GM23248 (cell line): Measurements from ENCODE around the gene AP2M1. TPM values are rescaled to one million over a fixed set of nuclear protein-coding genes. Genes with fewer than 3 reads are reported as not detected.

Experiments
- DNase-seq: peaks from one replicate; pipeline ENCODE4 v3.0.0-alpha.2; 2015
- H2AFZ ChIP-seq: fragments of 200-600 bp; sonication (generic); 2 replicates; pipeline ENCODE4 v1.6.1; 2016; ENCODE audit warnings: antibody characterized with exemption
- H3F3A ChIP-seq: fragments of 200-600 bp; sonication (generic); 2 replicates; pipeline ENCODE4 v1.6.1; 2016; ENCODE audit warnings: mild to moderate bottlenecking, antibody characterized with exemption, mixed run types; ENCODE audit not compliant: insufficient read depth
- H3K27ac ChIP-seq: fragments of 200-600 bp; sonication (generic); 2 replicates; pipeline ENCODE4 v1.5.1; 2016; ENCODE audit warnings: mild to moderate bottlenecking
- H3K27me3 ChIP-seq: fragments of 200-600 bp; sonication (generic); replicated peaks from 2 replicates; pipeline ENCODE4 v1.6.1; 2016; ENCODE audit warnings: mild to moderate bottlenecking; ENCODE audit not compliant: insufficient read depth
- H3K36me3 ChIP-seq: fragments of 200-600 bp; sonication (generic); 2 replicates; pipeline ENCODE4 v1.6.1; 2016; ENCODE audit warnings: low read depth, mild to moderate bottlenecking
- H3K4me1 ChIP-seq: fragments of 200-600 bp; sonication (generic); 2 replicates; pipeline ENCODE4 v1.6.1; 2016; ENCODE audit warnings: mild to moderate bottlenecking; ENCODE audit not compliant: insufficient read depth
- H3K4me2 ChIP-seq: fragments of 200-600 bp; sonication (generic); one replicate; pipeline ENCODE4 v1.6.1; 2016; ENCODE audit warnings: mild to moderate bottlenecking; ENCODE audit not compliant: unreplicated experiment
- H3K4me3 ChIP-seq: fragments of 200-600 bp; sonication (generic); 2 replicates; pipeline ENCODE4 v1.5.1; 2016; ENCODE audit warnings: mild to moderate bottlenecking
- H3K79me2 ChIP-seq: fragments of 200-600 bp; sonication (generic); 2 replicates; pipeline ENCODE4 v1.6.1; 2016; ENCODE audit warnings: mild to moderate bottlenecking; ENCODE audit not compliant: insufficient read depth
- H3K9ac ChIP-seq: fragments of 200-600 bp; sonication (generic); 2 replicates; pipeline ENCODE4 v1.6.1; 2016; ENCODE audit warnings: mild to moderate bottlenecking
- H3K9me2 ChIP-seq: fragments of 200-600 bp; sonication (generic); 2 replicates; pipeline ENCODE4 v1.6.1; 2016; ENCODE audit warnings: mixed run types, mild to moderate bottlenecking, moderate library complexity; ENCODE audit not compliant: insufficient read depth
- H3K9me3 ChIP-seq: fragments of 200-600 bp; sonication (generic); one replicate; pipeline ENCODE4 v1.6.1; 2017; ENCODE audit warnings: low read depth
- H4K20me1 ChIP-seq: fragments of 200-600 bp; sonication (generic); 2 replicates; pipeline ENCODE4 v1.6.0; 2016; ENCODE audit not compliant: insufficient read depth
- EZH2 ChIP-seq: fragments of 200-600 bp; sonication (generic); IDR thresholded peaks from 2 replicates; pipeline ENCODE4 v1.6.1; 2018; ENCODE audit warnings: antibody characterized with exemption, mild to moderate bottlenecking; ENCODE audit not compliant: insufficient read depth, poor library complexity, severe bottlenecking
- EZH2phosphoT487 ChIP-seq: fragments of 200-600 bp; sonication (generic); IDR thresholded peaks from 2 replicates; pipeline ENCODE4 v1.6.1; 2018; ENCODE audit warnings: antibody characterized with exemption, moderate library complexity, mild to moderate bottlenecking, low read depth; ENCODE audit not compliant: insufficient read depth
- WGBS, 2 experiments: methylation state at CpG; one replicate each; pipeline ENCODE4 v1.1.6; 2015 to 2017; ENCODE audit warnings: low lambda C conversion rate in 2 of 2, low coverage in 1 of 2; ENCODE audit errors: missing lambda C conversion rate in 2 of 2; 5-methylcytosine and 5-hydroxymethylcytosine counted together
- in situ Hi-C: fragments of 300-500 bp; cut with MboI; formaldehyde crosslinking; loops from 2 replicates; pipeline ENCODE4 v1.15.0; 2020
- polyA plus RNA-seq: library from polyadenylated mRNA; unstranded; fragments of >200 nt; fragmentation: Nextera tagmentation; extraction: Ambion mirVana; gene quantifications from 2 replicates; pipeline ENCODE4 v1.2.1, GENCODE V29; 2016
- total RNA-seq: library from RNA; depleted of rRNA; stranded (reverse); fragments of >200 nt; shearing (Covaris generic); gene quantifications from 2 replicates; pipeline ENCODE4 v1.2.3, GENCODE V29; 2014; rRNA removed

AP2M1 gene
- total and polyA plus RNA-seq, 2 experiments from 2014 or later: 951 to 1,073 TPM

DNA sequence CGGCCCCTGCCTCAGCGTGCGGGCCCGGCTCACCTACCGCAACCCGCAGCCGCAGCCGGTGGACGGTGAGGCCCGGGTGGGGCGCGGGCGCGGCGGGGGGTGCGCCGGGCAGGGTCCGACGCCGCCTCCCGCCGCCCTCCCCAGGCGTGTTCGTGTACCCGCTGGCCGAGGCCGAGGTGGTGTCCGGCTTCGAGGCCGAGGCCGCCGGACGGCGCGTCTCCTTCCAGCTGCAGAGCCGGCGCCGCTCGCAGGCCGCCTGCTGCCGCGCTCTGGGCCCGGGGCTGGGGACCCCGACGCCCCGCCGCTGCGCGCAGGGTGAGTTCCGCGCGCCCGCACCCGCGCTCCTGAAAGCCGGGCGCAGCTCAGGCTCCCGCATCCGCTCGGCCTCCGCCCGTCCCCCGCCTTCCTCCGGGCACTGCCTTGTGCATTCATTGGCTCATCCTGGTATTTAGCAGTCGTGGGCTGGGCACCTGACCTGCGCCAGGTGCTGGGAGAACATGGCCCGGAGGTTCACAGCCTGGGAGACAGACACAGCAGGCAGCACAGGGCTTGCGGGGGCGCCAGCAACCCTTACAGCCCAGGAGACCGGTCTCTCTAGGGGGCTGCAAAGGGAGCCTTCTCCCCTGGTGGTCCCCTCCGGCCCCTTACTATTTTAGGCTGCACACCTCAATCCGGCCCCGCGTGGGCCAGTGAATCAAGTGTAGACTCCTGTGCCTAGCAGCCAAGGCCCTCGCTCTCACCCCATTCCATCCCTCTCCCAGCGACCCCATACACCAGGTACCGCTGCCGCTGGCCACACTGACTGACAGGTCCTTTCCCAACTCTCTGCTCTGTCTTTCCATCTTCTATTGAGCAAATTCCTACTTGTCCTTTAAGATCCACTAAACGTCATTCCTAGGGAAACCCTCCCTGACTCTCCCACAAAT, 56.2 kb downstream of the AP2M1 start:
- H4K20me1 ChIP-seq: no peaks in the 10 kb centered on the region
- no peaks in the 10 kb centered on the region for H3K79me2 ChIP-seq
- TF ChIP-seq EZH2 (peak; percentile 67), EZH2phosphoT487 (0 out of 2 replicates have a peak, but pooled peaks have one; percentile 1)
- in situ Hi-C loops: no loop called here
- H3K9me3 ChIP-seq: no peaks in the 10 kb centered on the region
- no peaks in the 10 kb centered on the region for H3K9me2 ChIP-seq
- no peaks in the 10 kb centered on the region for H3F3A ChIP-seq
- peak; percentile 23 for DNase-seq
- 8% methylated on average over 59 to 70 of the region's 79 CpGs for WGBS, 2 experiments
- no peaks in the 10 kb centered on the region for H3K36me3 ChIP-seq
- H3K27me3 ChIP-seq: peaks cover 43% of the 10 kb centered on the region
- H2AFZ ChIP-seq: no peak overlapping the region
- no peak overlapping the region for H3K9ac ChIP-seq
- H3K4me1 ChIP-seq: no peaks in the 10 kb centered on the region
- H3K4me3 ChIP-seq: peak overlapping the region; percentile 64
- peak overlapping the region; percentile 61 for H3K4me2 ChIP-seq
- H3K27ac ChIP-seq: no peak overlapping the region

GRCh38 chr3:184231671-184232070, 57.0 kb downstream of the AP2M1 start:
- Histone ChIP-seq H2AFZ (no peak overlapping the region), H3K27me3 (peaks cover 39% of the 10 kb centered on the region), H3K9me2 (no peaks in the 10 kb centered on the region), H3K9me3 (no peaks in the 10 kb centered on the region), H3K27ac (no peak overlapping the region), H3K4me2 (no peak overlapping the region), H3K36me3 (no peaks in the 10 kb centered on the region), H3K4me1 (no peaks in the 10 kb centered on the region), H4K20me1 (no peaks in the 10 kb centered on the region), H3F3A (no peaks in the 10 kb centered on the region), H3K4me3 (no peak overlapping the region), H3K79me2 (no peaks in the 10 kb centered on the region), H3K9ac (no peak overlapping the region)
- in situ Hi-C loops: no loop called here
- WGBS, 2 experiments: 0 to 49% methylated on average over 1 to 3 of the region's 3 CpGs
- TF ChIP-seq EZH2phosphoT487 (no peak), EZH2 (no peak)
- DNase-seq: no peak

- Histone ChIP-seq H3K9me2 (no peaks in the 10 kb centered on the region), H3K4me3 (no peak overlapping the region), H3K36me3 (no peaks in the 10 kb centered on the region), H3K79me2 (no peaks in the 10 kb centered on the region), H3K4me2 (no peak overlapping the region), H4K20me1 (no peaks in the 10 kb centered on the region), H3K9me3 (no peaks in the 10 kb centered on the region), H3F3A (no peaks in the 10 kb centered on the region), H3K4me1 (no peaks in the 10 kb centered on the region), H3K27me3 (peaks cover 33% of the 10 kb centered on the region), H2AFZ (no peak overlapping the region), H3K27ac (no peak overlapping the region), H3K9ac (no peak overlapping the region)
- TF ChIP-seq EZH2phosphoT487 (no peak), EZH2 (no peak)
- DNase-seq: no peak
- in situ Hi-C loops: no loop called here
- 82 to 83% methylated on average over 22 of the region's 23 CpGs for WGBS, 2 experiments
Measured at GRCh38 chr3:184233127-184233843, 58.6 kb downstream of the AP2M1 start.

Other genes starting within 250 kb of the AP2M1 start
- 14.0 and 14.7 TPM in 2 replicates for gene ABCC5, start 157.0 kb upstream of the AP2M1 start, total RNA-seq
- 16.1 and 17.1 TPM in 2 replicates for gene ABCC5, start 157.0 kb upstream of the AP2M1 start, polyA plus RNA-seq
- not detected in 2 replicates for gene HTR3D, start 143.1 kb upstream of the AP2M1 start, total RNA-seq
- not detected in 2 replicates for gene HTR3D, start 143.1 kb upstream of the AP2M1 start, polyA plus RNA-seq
- gene HTR3C, start 121.8 kb upstream of the AP2M1 start, total RNA-seq: not detected in 2 replicates
- gene HTR3C, start 121.8 kb upstream of the AP2M1 start, polyA plus RNA-seq: not detected in 2 replicates
- gene HTR3E, start 77.8 kb upstream of the AP2M1 start, total RNA-seq: not detected in 2 replicates
- gene HTR3E, start 77.8 kb upstream of the AP2M1 start, polyA plus RNA-seq: not detected in 2 replicates
- 27.8 and 55.5 TPM in 2 replicates for gene EIF2B5, start 39.5 kb upstream of the AP2M1 start, total RNA-seq
- 28.3 and 31.2 TPM in 2 replicates for gene EIF2B5, start 39.5 kb upstream of the AP2M1 start, polyA plus RNA-seq
- gene DVL3, start 19.5 kb upstream of the AP2M1 start, total RNA-seq: 66.9 and 76.4 TPM in 2 replicates
- 31.1 and 42.7 TPM in 2 replicates for gene DVL3, start 19.5 kb upstream of the AP2M1 start, polyA plus RNA-seq
- gene ABCF3, start 11.3 kb downstream of the AP2M1 start, total RNA-seq: 47.8 and 56.5 TPM in 2 replicates
- 58.6 and 59.1 TPM in 2 replicates for gene ABCF3, start 11.3 kb downstream of the AP2M1 start, polyA plus RNA-seq
- gene VWA5B2, start 54.7 kb downstream of the AP2M1 start, total RNA-seq: not detected in 2 replicates
- not detected in 2 replicates for gene VWA5B2, start 54.7 kb downstream of the AP2M1 start, polyA plus RNA-seq
- gene ALG3, start 74.1 kb downstream of the AP2M1 start, total RNA-seq: 52.7 and 66.1 TPM in 2 replicates
- 94.2 and 94.7 TPM in 2 replicates for gene ALG3, start 74.1 kb downstream of the AP2M1 start, polyA plus RNA-seq
- gene EEF1AKMT4, start 74.8 kb downstream of the AP2M1 start, total RNA-seq: 4.0 and 7.2 TPM in 2 replicates
- gene EEF1AKMT4, start 74.8 kb downstream of the AP2M1 start, polyA plus RNA-seq: 5.3 and 6.1 TPM in 2 replicates
- gene CAMK2N2, start 86.7 kb downstream of the AP2M1 start, total RNA-seq: 0.11 TPM in 1 of 2 replicates, not detected in the other
- gene CAMK2N2, start 86.7 kb downstream of the AP2M1 start, polyA plus RNA-seq: 0.14 TPM in 1 of 2 replicates, not detected in the other
- gene ECE2, start 101.2 kb downstream of the AP2M1 start, total RNA-seq: not detected in 2 replicates
- gene ECE2, start 101.2 kb downstream of the AP2M1 start, polyA plus RNA-seq: not detected in 2 replicates
- 596 and 602 TPM in 2 replicates for gene PSMD2, start 124.4 kb downstream of the AP2M1 start, total RNA-seq
- 513 and 518 TPM in 2 replicates for gene PSMD2, start 124.4 kb downstream of the AP2M1 start, polyA plus RNA-seq
- gene EIF4G1, start 139.8 kb downstream of the AP2M1 start, total RNA-seq: 366 and 370 TPM in 2 replicates
- gene EIF4G1, start 139.8 kb downstream of the AP2M1 start, polyA plus RNA-seq: 183 and 184 TPM in 2 replicates
- gene FAM131A, start 162.7 kb downstream of the AP2M1 start, total RNA-seq: 24.5 and 44.9 TPM in 2 replicates
- 5.6 and 7.0 TPM in 2 replicates for gene FAM131A, start 162.7 kb downstream of the AP2M1 start, polyA plus RNA-seq
- 1.2 and 1.8 TPM in 2 replicates for gene CLCN2, start 186.8 kb downstream of the AP2M1 start, total RNA-seq
- gene CLCN2, start 186.8 kb downstream of the AP2M1 start, polyA plus RNA-seq: 1.3 and 1.5 TPM in 2 replicates
- gene POLR2H, start 186.9 kb downstream of the AP2M1 start, total RNA-seq: 73.0 and 81.2 TPM in 2 replicates
- 66.3 and 69.7 TPM in 2 replicates for gene POLR2H, start 186.9 kb downstream of the AP2M1 start, polyA plus RNA-seq
- not detected in 2 replicates for gene THPO, start 203.4 kb downstream of the AP2M1 start, total RNA-seq
- not detected in 2 replicates for gene THPO, start 203.4 kb downstream of the AP2M1 start, polyA plus RNA-seq
- 0.22 and 0.25 TPM in 2 replicates for gene CHRD, start 205.2 kb downstream of the AP2M1 start, total RNA-seq
- gene CHRD, start 205.2 kb downstream of the AP2M1 start, polyA plus RNA-seq: 0.13 and 0.15 TPM in 2 replicates